Measurements from ENCODE around the gene NRIP3.

GRCh38 chr11:8934742-8935488 is 68.9 kb downstream of the NRIP3 start:
- TF ChIP-seq CTCF (optimal IDR thresholded peaks at IDR 0.05 in 1 of 3, IDR thresholded peaks at IDR 0.05 in 1 of 3, conservative IDR thresholded peaks at IDR 0.05 in 1 of 3; ENCODE audit: extremely low read depth in 1 of 3, insufficient read depth in 2 of 3, low read length in 3 of 3) (no peak), EZH2 (IDR thresholded peaks at IDR 0.05; ENCODE audit: low read length) (no peak)
